Epithelial cell of proximal tubule (primary cell): ENCODE results near the gene IL27RA. TPM values are rescaled to one million over a fixed set of nuclear protein-coding genes. Genes with fewer than 3 reads are reported as not detected.

Source experiments
- DNase-seq: peaks from one replicate; pipeline ENCODE4 v3.0.0-alpha.2; 2011; ENCODE audit warnings: low read depth
- H3K4me3 ChIP-seq: 2 replicates; pipeline ENCODE4 v1.5.1; 2011; ENCODE audit warnings: low read depth, mild to moderate bottlenecking, low read length
- total RNA-seq: library from RNA; depleted of rRNA; stranded (reverse); fragments of >200 nt; gene quantifications from 2 replicates; pipeline ENCODE4 v1.2.3, GENCODE V29; 2015
- TF ChIP-seq, protein P1 (sequence below): conservative IDR thresholded peaks from 2 replicates; pipeline ENCODE4 v1.5.1; 2012; ENCODE audit warnings: low read depth, mild to moderate bottlenecking, low read length

The IL27RA gene
- total RNA-seq, 1 donor from 2014 or later: 10.1 TPM

DNA sequence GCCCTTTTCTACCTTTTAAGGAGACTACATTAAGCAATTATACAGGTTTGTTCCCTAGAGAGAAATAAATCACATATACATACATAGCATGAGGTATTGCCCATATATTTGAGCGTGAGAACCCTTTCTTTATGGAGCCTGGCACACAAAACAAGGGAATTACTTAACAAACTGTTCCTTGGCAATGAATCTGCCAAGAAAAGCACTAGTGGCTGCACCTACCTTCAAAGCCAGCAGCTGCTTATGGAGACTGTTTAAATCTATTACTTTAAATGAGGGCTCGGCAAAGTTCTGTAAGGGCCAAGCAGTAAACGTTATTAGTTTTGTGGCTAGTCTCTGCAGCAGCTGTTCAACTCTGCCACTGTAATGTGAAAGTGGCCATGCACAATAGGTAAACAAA, 32.5 kb upstream of the IL27RA start:
- DNase-seq: no peak
- TF ChIP-seq, protein P1, sequence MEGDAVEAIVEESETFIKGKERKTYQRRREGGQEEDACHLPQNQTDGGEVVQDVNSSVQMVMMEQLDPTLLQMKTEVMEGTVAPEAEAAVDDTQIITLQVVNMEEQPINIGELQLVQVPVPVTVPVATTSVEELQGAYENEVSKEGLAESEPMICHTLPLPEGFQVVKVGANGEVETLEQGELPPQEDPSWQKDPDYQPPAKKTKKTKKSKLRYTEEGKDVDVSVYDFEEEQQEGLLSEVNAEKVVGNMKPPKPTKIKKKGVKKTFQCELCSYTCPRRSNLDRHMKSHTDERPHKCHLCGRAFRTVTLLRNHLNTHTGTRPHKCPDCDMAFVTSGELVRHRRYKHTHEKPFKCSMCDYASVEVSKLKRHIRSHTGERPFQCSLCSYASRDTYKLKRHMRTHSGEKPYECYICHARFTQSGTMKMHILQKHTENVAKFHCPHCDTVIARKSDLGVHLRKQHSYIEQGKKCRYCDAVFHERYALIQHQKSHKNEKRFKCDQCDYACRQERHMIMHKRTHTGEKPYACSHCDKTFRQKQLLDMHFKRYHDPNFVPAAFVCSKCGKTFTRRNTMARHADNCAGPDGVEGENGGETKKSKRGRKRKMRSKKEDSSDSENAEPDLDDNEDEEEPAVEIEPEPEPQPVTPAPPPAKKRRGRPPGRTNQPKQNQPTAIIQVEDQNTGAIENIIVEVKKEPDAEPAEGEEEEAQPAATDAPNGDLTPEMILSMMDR: no peak
- no peak overlapping the region for H3K4me3 ChIP-seq

DNA sequence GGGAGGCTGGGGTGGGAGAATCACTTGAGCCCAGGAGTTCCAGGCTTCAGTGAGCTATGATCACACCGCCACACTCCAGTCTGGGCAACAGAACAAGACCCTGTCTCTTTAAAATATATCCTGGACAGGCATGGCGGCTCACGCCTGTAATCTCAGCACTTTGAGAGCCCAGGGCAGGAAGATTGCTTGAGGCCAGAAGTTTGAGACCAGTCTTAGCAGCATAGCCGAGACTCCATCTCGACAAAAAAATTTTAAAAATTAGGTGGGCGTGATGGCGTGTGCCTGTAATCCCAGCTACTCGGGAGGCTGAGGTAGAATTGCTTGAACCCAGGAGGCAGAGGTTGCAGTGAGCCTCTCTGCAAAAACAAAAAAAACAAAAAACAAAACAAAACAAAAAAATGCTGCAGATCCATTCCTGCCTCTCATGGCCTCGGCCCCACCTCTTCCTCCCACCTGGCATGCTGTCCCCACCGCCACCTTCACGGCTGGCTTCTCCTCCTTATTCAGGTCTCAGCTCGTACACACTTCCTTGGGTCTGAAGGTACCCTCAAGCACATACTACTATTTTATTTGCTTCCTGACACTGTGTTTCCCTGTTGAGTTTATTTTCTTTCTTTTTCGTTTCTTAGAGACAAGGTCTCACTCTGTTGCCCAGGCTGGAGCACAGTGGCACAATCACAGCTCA, 30.7 kb upstream of the IL27RA start:
- DNase-seq: no peak
- no peak overlapping the region for H3K4me3 ChIP-seq
- TF ChIP-seq, protein P1: no peak

DNA sequence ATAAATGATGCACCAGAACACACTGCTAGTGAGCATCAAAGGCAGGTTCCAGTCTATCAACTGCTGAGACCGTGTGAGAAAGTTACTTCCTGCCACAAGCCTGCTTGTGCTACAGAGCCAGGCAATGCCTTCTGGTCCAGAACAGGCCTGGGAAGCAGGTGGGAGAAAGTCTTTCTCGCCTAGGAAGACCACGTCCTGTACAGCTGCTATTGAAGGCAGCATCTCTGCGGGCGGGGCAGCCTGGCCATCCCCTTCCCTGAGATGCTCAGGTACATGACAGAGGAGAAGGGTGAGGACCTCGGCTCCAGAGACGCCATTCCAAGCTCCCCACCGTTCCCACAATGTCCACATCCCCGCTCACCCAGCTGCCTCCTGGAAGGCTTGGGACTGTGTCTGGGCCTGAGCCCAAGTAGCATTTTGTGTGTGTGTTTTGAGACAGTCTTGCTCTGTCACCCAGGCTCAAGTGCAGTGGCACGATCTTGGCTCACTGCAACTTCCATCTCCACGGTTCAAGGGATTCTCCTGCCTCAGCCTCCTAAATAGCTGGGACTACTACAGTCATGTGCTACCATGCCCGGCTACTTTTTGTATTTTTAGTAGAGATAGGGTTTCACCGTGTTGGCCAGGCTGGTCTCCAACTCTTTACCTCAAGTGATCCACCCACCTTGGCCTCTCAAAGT, 28.9 kb upstream of the IL27RA start:
- TF ChIP-seq, protein P1: no peak
- no peak overlapping the region for H3K4me3 ChIP-seq
- no peak for DNase-seq

DNA sequence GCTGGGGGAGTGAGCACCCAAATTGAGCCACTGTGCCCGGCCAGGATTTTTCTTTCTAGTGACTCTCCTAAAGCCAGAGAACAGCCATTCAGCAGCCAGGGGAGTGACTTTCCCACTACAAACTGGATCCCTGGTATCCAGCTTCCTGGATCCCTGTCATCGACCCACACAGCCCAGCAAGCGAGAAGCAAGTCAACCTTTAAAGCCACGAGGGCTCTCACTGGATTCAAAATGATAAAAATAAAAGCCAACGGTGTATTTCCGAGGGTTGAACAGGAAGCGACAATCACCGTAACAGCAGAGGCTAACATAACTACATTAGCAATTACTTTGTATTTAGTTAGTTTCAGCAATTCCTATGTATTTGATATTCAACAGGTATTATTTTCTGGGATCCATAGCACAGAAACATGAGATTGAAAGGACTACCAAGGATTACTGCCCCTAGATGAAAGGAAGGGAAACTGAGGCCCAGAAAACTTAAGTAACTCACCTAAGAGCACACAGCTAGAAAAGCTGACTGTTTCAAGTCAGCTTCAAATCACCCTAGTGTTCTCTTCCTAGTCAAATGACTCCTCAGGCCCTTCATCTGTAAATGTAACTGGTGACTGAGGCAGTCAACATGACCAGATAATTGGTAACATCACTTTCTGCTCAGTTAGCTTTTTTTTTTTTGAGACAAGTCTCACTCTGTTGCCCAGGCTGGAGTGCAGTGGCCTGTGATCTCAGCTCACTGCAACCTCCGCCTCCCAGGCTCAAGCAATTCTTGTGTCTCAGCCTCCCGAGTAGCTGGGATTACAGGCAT, 28.1 kb upstream of the IL27RA start:
- DNase-seq: no peak
- TF ChIP-seq, protein P1: no peak

DNA sequence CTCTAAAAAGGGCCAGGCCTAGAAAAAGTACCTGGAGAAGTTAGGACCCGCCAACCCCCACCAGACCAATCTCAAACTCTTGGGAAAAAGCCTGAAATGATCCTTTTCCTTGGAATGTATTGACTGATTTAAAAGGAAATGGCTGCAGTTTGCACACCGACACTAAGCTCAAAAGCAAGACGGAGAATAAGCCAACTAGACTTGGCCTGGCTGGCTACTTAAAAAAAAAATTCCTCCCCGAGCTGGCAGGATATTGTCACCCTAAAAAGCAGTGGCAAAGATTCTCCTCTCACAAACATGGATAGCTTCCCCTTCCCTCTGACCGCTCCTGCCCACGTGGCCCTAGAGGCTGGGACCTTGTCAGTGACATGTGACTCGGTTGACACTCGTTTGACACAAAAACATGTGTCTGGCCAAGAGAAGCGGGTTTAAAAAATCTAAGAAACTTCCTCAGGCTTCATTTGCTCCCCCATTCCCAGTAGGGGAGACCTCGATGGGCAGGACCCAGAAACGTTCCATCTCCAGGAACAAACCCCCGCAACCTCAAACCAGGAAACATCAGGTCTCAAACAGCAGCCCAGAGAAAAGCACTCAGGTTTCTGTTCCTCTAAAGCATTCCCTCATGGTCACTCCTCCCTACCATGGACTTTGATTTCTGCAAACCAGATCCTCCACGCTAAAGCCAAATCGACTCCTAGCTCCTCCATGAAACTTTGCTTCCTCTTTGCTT, 26.8 kb upstream of the IL27RA start:
- no peak for DNase-seq
- H3K4me3 ChIP-seq: peak overlapping the region; percentile 43
- TF ChIP-seq, protein P1: no peak

More for the DNA sequence above, 28.1 kb upstream of the IL27RA start:
- no peak overlapping the region for H3K4me3 ChIP-seq

DNA sequence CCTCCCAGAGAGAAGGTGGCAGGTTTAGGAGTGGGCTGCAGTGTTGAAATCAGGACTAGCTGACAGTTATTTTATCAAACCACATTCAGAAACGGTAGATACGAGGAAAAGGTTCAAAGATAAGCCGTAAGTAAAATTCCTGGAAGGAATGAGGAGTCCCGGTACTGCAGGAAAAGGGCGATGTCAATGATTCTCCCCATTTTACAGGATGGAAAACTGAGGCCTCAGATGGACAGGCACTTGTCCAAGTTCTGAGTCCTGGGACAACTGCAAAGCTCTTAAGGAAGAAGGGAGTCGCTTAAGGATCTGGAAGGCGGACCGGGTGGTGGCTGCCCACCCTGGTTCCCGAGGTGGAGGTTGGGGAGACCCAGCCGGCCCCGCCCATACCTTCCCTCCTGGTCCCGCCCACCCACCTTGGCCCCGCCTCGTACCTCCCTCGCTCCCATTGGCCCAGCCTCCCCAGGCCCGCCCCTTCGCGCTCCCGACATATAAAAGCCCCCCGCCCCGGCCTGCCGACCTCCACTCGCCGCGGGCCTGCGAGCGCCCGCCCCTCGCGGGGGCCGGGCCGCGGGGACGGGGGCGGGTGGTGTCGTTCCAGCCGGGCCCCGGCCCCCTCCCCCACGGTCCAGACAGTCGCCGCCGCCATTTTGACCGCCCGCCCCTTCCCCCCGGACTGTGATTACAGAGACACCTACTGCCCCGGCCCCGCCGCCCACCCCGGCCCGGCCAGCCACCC, 26.0 kb upstream of the IL27RA start:
- TF ChIP-seq, protein P1: no peak
- no peak for DNase-seq
- H3K4me3 ChIP-seq: peak overlapping the region; percentile 86
